HepG2 (cell line): Measurements from ENCODE around the gene SNF8. TPM values are rescaled to one million over a fixed set of nuclear protein-coding genes. Genes with fewer than 3 reads are reported as not detected.

ENCODE experiments used
- AFF4 ChIP-seq: sonication (generic); formaldehyde crosslinking; IDR thresholded peaks from 2 replicates; pipeline ENCODE4 v1.4.0; 2020; ENCODE audit warnings: missing genetic modification reagents
- BRCA1 ChIP-seq: sonication (generic); formaldehyde crosslinking; IDR thresholded peaks from 2 replicates; pipeline ENCODE4 v1.4.0; 2020; ENCODE audit warnings: missing genetic modification reagents
- HINFP ChIP-seq: sonication (generic); formaldehyde crosslinking; IDR thresholded peaks from 2 replicates; pipeline ENCODE4 v1.4.0; 2020; ENCODE audit warnings: low read depth, mild to moderate bottlenecking, missing genetic modification reagents
- KMT2A ChIP-seq: sonication (generic); formaldehyde crosslinking; IDR thresholded peaks from 2 replicates; pipeline ENCODE4 v1.4.0; 2020; ENCODE audit warnings: missing genetic modification reagents
- PBX2 ChIP-seq: IDR thresholded peaks from 2 replicates; pipeline ENCODE4 v1.6.1; 2016; ENCODE audit warnings: control low read depth
- RFX1 ChIP-seq: fragments of 450-650 bp; IDR thresholded peaks from 2 replicates; pipeline ENCODE4 v1.6.1; 2017
- RNF2 ChIP-seq: fragments of 450-650 bp; conservative IDR thresholded peaks from 2 replicates; pipeline ENCODE4 v1.6.1; 2016; ENCODE audit warnings: low read depth
- SIX1 ChIP-seq: sonication (generic); formaldehyde crosslinking; IDR thresholded peaks from 2 replicates; pipeline ENCODE4 v1.4.0; 2020; ENCODE audit warnings: missing genetic modification reagents, borderline replicate concordance
- SMAD1 ChIP-seq: sonication (generic); formaldehyde crosslinking; IDR thresholded peaks from 2 replicates; pipeline ENCODE4 v1.4.0; 2020; ENCODE audit warnings: missing genetic modification reagents, low read depth, mild to moderate bottlenecking, borderline replicate concordance
- SOX6 ChIP-seq, 2 experiments: fragments of 450-650 bp in 1 of 2; sonication (generic) in 1 of 2; formaldehyde crosslinking in 1 of 2; IDR thresholded peaks; 2 replicates each; pipeline versions ENCODE4 v1.4.0 to v1.6.1; 2017 to 2020; ENCODE audit warnings: antibody characterized with exemption in 1 of 2, mild to moderate bottlenecking in 1 of 2, missing genetic modification reagents in 1 of 2
- THAP11 ChIP-seq: IDR thresholded peaks from 2 replicates; pipeline ENCODE4 v1.6.1; 2016; ENCODE audit warnings: missing biosample characterization, missing genetic modification reagents
- ZHX2 ChIP-seq, 2 experiments: sonication (generic) in 1 of 2; formaldehyde crosslinking in 1 of 2; IDR thresholded peaks; 2 replicates each; pipeline versions ENCODE4 v1.6.1 to v1.9.0; 2014 to 2022; ENCODE audit warnings: antibody characterized with exemption in 1 of 2, borderline replicate concordance in 1 of 2, inconsistent platforms in 1 of 2, low read depth in 1 of 2, missing genetic modification reagents in 1 of 2
- ZMAT3 ChIP-seq: sonication (generic); formaldehyde crosslinking; conservative IDR thresholded peaks from 2 replicates; pipeline ENCODE4 v1.7.0; 2021; ENCODE audit warnings: missing genetic modification reagents
- ZNF205 ChIP-seq: IDR thresholded peaks from 2 replicates; pipeline ENCODE4 v1.6.1; 2018; ENCODE audit warnings: missing biosample characterization, missing genetic modification reagents
- ZNF230 ChIP-seq: sonication (generic); formaldehyde crosslinking; IDR thresholded peaks from 2 replicates; pipeline ENCODE4 v1.4.0; 2020; ENCODE audit warnings: mild to moderate bottlenecking, missing genetic modification reagents
- ZNF709 ChIP-seq: sonication (generic); formaldehyde crosslinking; IDR thresholded peaks from 2 replicates; pipeline ENCODE4 v1.5.0; 2020; ENCODE audit warnings: mild to moderate bottlenecking, missing genetic modification reagents
- polyA plus RNA-seq, 8 experiments: library from polyadenylated mRNA; depleted of rRNA in 3 of 8; stranded (reverse) in 7 of 8; unstranded in 1 of 8; fragments of >200 nt; fragmentation: Illumina TruSeq in 4 of 8; extraction: Trizol in 4 of 8; gene quantifications; 2 replicates each; pipeline versions ENCODE4 v1.2.1 to v1.2.3, GENCODE V29; 2011 to 2016; ENCODE audit warnings: low read depth in 4 of 8, missing spikeins in 1 of 8, mixed read lengths in 1 of 8; ENCODE audit not compliant: insufficient read depth in 1 of 8
- total RNA-seq, 5 experiments: library from RNA; depleted of rRNA; stranded (reverse); fragments of >200 nt; fragmentation: Illumina TruSeq; extraction: Trizol; gene quantifications; 2 replicates each; pipeline ENCODE4 v1.2.3, GENCODE V29; 2016; ENCODE audit warnings: low read depth in 1 of 5

Gene SNF8
- total and polyA plus RNA-seq, 2 of the 13 experiments (the other 11 are each of a cell fraction or from before 2014, with no cell fraction given), result 114 to 153 TPM

- TF ChIP-seq ZHX2 (IDR thresholded peaks at IDR 0.05; ENCODE audit: low read depth) (no peak), ZHX2 (CRISPR knock-in tag; IDR thresholded peaks at IDR 0.05; ENCODE audit: borderline replicate concordance) (no peak), RFX1 (peak; percentile 41; the same call in 1 of the 2 replicates), ZMAT3 (CRISPR knock-in tag) (no peak), BRCA1 (CRISPR knock-in tag) (no peak), SIX1 (CRISPR knock-in tag) (peak; percentile 46; the same call in 1 of the 2 replicates), THAP11 (CRISPR knock-in tag) (no peak), ZNF230 (CRISPR knock-in tag) (no peak), ZNF205 (no peak), SMAD1 (CRISPR knock-in tag) (no peak), HINFP (CRISPR knock-in tag) (no peak), AFF4 (CRISPR knock-in tag) (no peak), PBX2 (CRISPR knock-in tag) (no peak), SOX6 (IDR thresholded peaks at IDR 0.05) (no peak), SOX6 (CRISPR knock-in tag; IDR thresholded peaks at IDR 0.05) (peak; percentile 22; the same call in 1 of the 2 replicates), ZNF709 (CRISPR knock-in tag) (no peak), KMT2A (CRISPR knock-in tag) (no peak), RNF2 (no peak)
These were observed 41.2 kb downstream of the SNF8 start (continued) for GRCh38 chr17:48903401-48903800.
